Activated naive CD4-positive, alpha-beta T cell treated with anti-CD3 and anti-CD28 coated beads, Interleukin-2, amount 50 U/mL, for 72 hours (primary cell): ENCODE results near the gene SMTNL1. TPM values are rescaled to one million over a fixed set of nuclear protein-coding genes. Genes with fewer than 3 reads are reported as not detected.
"Not testable (repeated sequence)": the region's sequence is repeated elsewhere in the genome, so short reads cannot be mapped to it uniquely, and the experiment has no call there.

Experiments used
- ATAC-seq, 2 donors: fragments of 150-1000 bp; cut with Tn5 transposase; 2 replicates each; pipeline ENCODE4 v1.10.0; 2021; ENCODE audit warnings: mild to moderate bottlenecking in 2 of 2, moderate library complexity in 2 of 2
- DNase-seq, 2 donors: peaks; one replicate each; pipeline ENCODE4 v3.0.0; 2021 to 2022; ENCODE audit warnings: low spot score in 2 of 2
- H3K27ac Mint-ChIP-seq, 2 donors: one replicate each; pipeline ENCODE4 v1.8.0; 2022; ENCODE audit warnings: mild to moderate bottlenecking in 2 of 2, mixed read lengths in 2 of 2
- H3K36me3 Mint-ChIP-seq, 2 donors: one replicate each; pipeline ENCODE4 v1.8.0; 2022; ENCODE audit warnings: mixed read lengths in 2 of 2
- H3K9me3 Mint-ChIP-seq, 2 donors: one replicate each; pipeline ENCODE4 v1.8.0; 2022; ENCODE audit warnings: mixed read lengths in 2 of 2
- total RNA-seq, 2 donors: library from RNA; stranded (reverse); gene quantifications; one replicate each; pipeline ENCODE4 v1.2.3, GENCODE V29; 2022

The SMTNL1 gene
- total RNA-seq, 2 donors from 2014 or later: not detected

- no peak for ATAC-seq
- Mint-ChIP-seq H3K36me3 (peaks cover 21 to 22% of the 10 kb centered on the region in 2 donors), H3K9me3 (no peaks in the 10 kb centered on the region), H3K27ac (no peak overlapping the region)
- no peak for DNase-seq
These were observed 8.4 kb upstream of the SMTNL1 start for GRCh38 chr11:57529012-57529411.

- Mint-ChIP-seq H3K36me3 (peaks cover 16 to 21% of the 10 kb centered on the region in 2 donors), H3K9me3 (no peaks in the 10 kb centered on the region), H3K27ac (peak overlapping the region; percentile 94 to 98)
- ATAC-seq: peak in 1 of 2 donors; percentile 7
- peak in 1 of 2 donors; percentile 10 for DNase-seq
These were observed 7.2 kb upstream of the SMTNL1 start for GRCh38 chr11:57530215-57530595.

GRCh38 chr11:57530596-57531507 is 6.5 kb upstream of the SMTNL1 start, which contains the start of gene TIMM10:
Gene TIMM10 (minus strand): TSS chr11:57530754. CDS start chr11:57530189, 565 bp downstream.
- Mint-ChIP-seq H3K36me3 (peaks cover 15 to 21% of the 10 kb centered on the region in 2 donors), H3K27ac (peak within 1 kb of the TSS; percentile 94 to 98), H3K9me3 (no peaks in the 10 kb centered on the region)
- DNase-seq (peak; percentile 85 to 87), ATAC-seq (peak; percentile 88 to 97)

- peaks cover 15 to 16% of the 10 kb centered on the region in 2 donors for H3K36me3 Mint-ChIP-seq
- ATAC-seq, DNase-seq, H3K27ac Mint-ChIP-seq, H3K9me3 Mint-ChIP-seq: not testable (repeated sequence)
These were observed 2.9 kb upstream of the SMTNL1 start for GRCh38 chr11:57534449-57534848.

GRCh38 chr11:57539342-57539741 is 1.9 kb downstream of the SMTNL1 start:
- ATAC-seq (no peak), DNase-seq (no peak)
- Mint-ChIP-seq H3K9me3 (no peaks in the 10 kb centered on the region), H3K36me3 (no peaks in the 10 kb centered on the region), H3K27ac (peak overlapping the region in 1 of 2 donors; percentile 51)

- Mint-ChIP-seq H3K27ac (peak overlapping the region in 1 of 2 donors; percentile 33), H3K9me3 (no peaks in the 10 kb centered on the region), H3K36me3 (no peaks in the 10 kb centered on the region)
- ATAC-seq: no peak
- no peak for DNase-seq
These were observed 3.8 kb downstream of the SMTNL1 start for GRCh38 chr11:57541169-57541568.

- Mint-ChIP-seq H3K27ac (peak overlapping the region; percentile 16 to 95), H3K9me3 (no peaks in the 10 kb centered on the region), H3K36me3 (no peaks in the 10 kb centered on the region)
- no peak for DNase-seq
- no peak for ATAC-seq
These were observed 5.2 kb downstream of the SMTNL1 start for GRCh38 chr11:57542582-57542981.

- H3K9me3 Mint-ChIP-seq: no peaks in the 10 kb centered on the region
- DNase-seq (no peak), ATAC-seq (no peak)
- H3K36me3 Mint-ChIP-seq: peaks cover 0 to 2% of the 10 kb centered on the region in 2 donors
- no peak overlapping the region for H3K27ac Mint-ChIP-seq
These were observed 6.2 kb downstream of the SMTNL1 start for GRCh38 chr11:57543593-57543992.

GRCh38 chr11:57544566-57544965 is 7.2 kb downstream of the SMTNL1 start:
- Mint-ChIP-seq H3K27ac (no peak overlapping the region), H3K36me3 (peaks cover 0 to 5% of the 10 kb centered on the region in 2 donors), H3K9me3 (no peaks in the 10 kb centered on the region)
- no peak for DNase-seq
- ATAC-seq: no peak

- Mint-ChIP-seq H3K27ac (peak overlapping the region in 1 of 2 donors; percentile 22), H3K9me3 (no peaks in the 10 kb centered on the region), H3K36me3 (peaks cover 0 to 14% of the 10 kb centered on the region in 2 donors)
- ATAC-seq (no peak), DNase-seq (no peak)
These were observed 8.5 kb downstream of the SMTNL1 start for GRCh38 chr11:57545883-57546282.

- DNase-seq (no peak), ATAC-seq (no peak)
- Mint-ChIP-seq H3K9me3 (no peaks in the 10 kb centered on the region), H3K36me3 (peaks cover 0 to 14% of the 10 kb centered on the region in 2 donors), H3K27ac (peak overlapping the region; percentile 82 to 90)
These were observed 9.1 kb downstream of the SMTNL1 start for GRCh38 chr11:57546451-57546850.

GRCh38 chr11:57546869-57547475 is 9.6 kb downstream of the SMTNL1 start:
- ATAC-seq: peak; percentile 34 to 82
- no peak for DNase-seq
- H3K27ac Mint-ChIP-seq: peak overlapping the region; percentile 82 to 90

GRCh38 chr11:57547854-57548377 is 10.5 kb downstream of the SMTNL1 start:
- DNase-seq (no peak), ATAC-seq (peak; percentile 28 to 54)
- Mint-ChIP-seq H3K9me3 (no peaks in the 10 kb centered on the region), H3K27ac (peak overlapping the region; percentile 36 to 82), H3K36me3 (peaks cover 0 to 14% of the 10 kb centered on the region in 2 donors)

More at GRCh38 chr11:57546869-57547475, 9.6 kb downstream of the SMTNL1 start:
- Mint-ChIP-seq H3K9me3 (no peaks in the 10 kb centered on the region), H3K36me3 (peaks cover 0 to 14% of the 10 kb centered on the region in 2 donors)

- no peak for DNase-seq
- H3K36me3 Mint-ChIP-seq: peaks cover 0 to 14% of the 10 kb centered on the region in 2 donors
- no peak overlapping the region for H3K27ac Mint-ChIP-seq
- ATAC-seq: no peak
- no peaks in the 10 kb centered on the region for H3K9me3 Mint-ChIP-seq
These were observed 12.6 kb downstream of the SMTNL1 start for GRCh38 chr11:57549983-57550382.

- no peak for ATAC-seq
- no peak for DNase-seq
- H3K36me3 Mint-ChIP-seq: peaks cover 0 to 14% of the 10 kb centered on the region in 2 donors
- H3K9me3 Mint-ChIP-seq: no peaks in the 10 kb centered on the region
- H3K27ac Mint-ChIP-seq: peak overlapping the region in 1 of 2 donors; percentile 24
These were observed 14.5 kb downstream of the SMTNL1 start for GRCh38 chr11:57551941-57552340.

GRCh38 chr11:57552479-57552878 is 15.1 kb downstream of the SMTNL1 start:
- Mint-ChIP-seq H3K36me3 (peaks cover 0 to 14% of the 10 kb centered on the region in 2 donors), H3K9me3 (no peaks in the 10 kb centered on the region), H3K27ac (peak overlapping the region in 1 of 2 donors; percentile 44)
- ATAC-seq (no peak), DNase-seq (no peak)

- DNase-seq (no peak), ATAC-seq (no peak)
- H3K9me3 Mint-ChIP-seq: no peaks in the 10 kb centered on the region
- H3K27ac Mint-ChIP-seq: peak overlapping the region in 1 of 2 donors; percentile 23
- peaks cover 0 to 7% of the 10 kb centered on the region in 2 donors for H3K36me3 Mint-ChIP-seq
These were observed 18.0 kb downstream of the SMTNL1 start for GRCh38 chr11:57555393-57555792.
